HG03103 (cell line): ENCODE measurements around the gene PTPRT.

Source experiments
- ATAC-seq: cut with Tn5 transposase; IDR thresholded peaks from one replicate; pipeline ENCODE4 v1.9.1; 2021; ENCODE audit warnings: low read depth; ENCODE audit not compliant: unreplicated experiment

The PTPRT gene

GRCh38 chr20:43123180-43123579 is 66.5 kb downstream of the PTPRT start:
- no peak for ATAC-seq

- ATAC-seq = no peak
Measured at GRCh38 chr20:43119720-43120119, 70.0 kb downstream of the PTPRT start.

- ATAC-seq = no peak
Measured at GRCh38 chr20:43102394-43102793, 87.3 kb downstream of the PTPRT start.

- no peak for ATAC-seq
Measured at GRCh38 chr20:43096931-43097260, 92.8 kb downstream of the PTPRT start.

- no peak for ATAC-seq
Measured at GRCh38 chr20:43096126-43096930, 93.4 kb downstream of the PTPRT start.

- no peak for ATAC-seq
Measured at GRCh38 chr20:43095034-43095433, 94.7 kb downstream of the PTPRT start.

DNA sequence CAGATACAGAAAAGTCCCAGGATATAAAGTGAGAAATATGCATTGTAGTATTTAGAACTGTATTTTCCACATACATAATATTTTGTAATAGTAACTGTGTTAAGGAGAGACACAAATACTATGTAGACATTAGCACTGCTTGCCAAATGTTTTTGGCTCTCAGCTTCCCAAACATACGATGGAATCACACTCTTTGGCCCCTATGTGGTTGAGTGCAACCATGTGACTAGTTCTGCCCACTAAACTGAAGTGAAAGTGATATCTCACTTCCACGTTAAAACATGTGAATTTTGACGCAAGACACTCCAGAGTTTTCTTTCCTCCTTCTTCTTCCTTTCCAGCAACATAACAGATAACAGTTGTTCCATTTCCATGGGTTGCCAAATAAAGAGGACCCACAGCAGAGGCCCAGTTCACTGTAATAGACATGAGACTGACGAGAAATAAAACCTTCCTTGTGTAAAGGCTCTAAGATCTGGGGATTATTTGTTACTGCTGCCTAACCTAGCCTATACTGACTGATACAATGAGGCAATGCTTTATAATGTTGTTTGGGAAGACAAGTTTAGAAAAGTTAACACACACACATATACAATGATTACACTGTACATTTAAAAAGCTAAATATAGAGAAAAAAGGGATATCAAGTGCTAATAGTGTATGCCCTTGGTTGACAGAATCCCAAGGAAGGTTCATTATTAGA is 97.2 kb downstream of the PTPRT start:
- no peak for ATAC-seq

DNA sequence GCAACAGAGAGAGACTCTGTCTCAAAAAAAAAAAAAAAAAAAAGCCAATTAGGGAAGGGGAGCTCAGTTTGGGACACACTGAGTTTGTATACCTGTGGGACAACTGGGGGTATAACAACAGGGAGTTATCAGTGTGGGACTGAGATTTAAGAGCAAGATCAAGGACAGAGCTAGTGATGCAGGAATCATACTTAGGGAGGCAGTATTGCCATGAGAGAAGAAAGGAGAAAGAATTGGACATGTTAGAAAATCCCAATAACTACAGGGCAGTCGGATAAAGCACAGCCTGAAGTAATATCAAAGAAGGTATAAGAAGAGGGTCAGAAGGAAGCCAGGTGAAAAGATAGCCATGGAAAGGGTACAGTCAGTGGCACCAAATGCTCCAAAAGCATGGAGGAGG is 121.2 kb downstream of the PTPRT start:
- no peak for ATAC-seq

GRCh38 chr20:43066125-43066524 is 123.6 kb downstream of the PTPRT start:
- no peak for ATAC-seq

- ATAC-seq = no peak
Measured at GRCh38 chr20:43065299-43065698, 124.4 kb downstream of the PTPRT start.

DNA sequence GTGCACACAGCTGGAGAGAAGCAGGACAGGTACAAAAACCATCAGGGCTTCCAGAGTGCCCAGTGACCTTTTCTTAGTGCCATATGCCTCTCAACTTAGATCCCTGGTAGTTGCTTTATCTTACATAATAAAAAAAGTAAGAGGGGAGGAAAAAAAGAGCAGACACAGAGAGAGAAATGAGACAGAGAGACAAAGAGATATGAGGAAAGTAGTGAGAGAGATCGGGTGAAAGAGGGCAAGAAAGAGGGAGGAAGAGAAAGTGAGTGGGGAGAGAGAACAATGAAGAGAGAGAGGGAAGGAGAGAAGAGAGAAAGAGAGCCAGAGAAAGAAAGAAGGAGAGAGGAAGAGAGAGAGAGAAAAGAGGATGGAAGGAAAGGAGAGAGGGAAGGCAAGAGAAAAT is 131.6 kb downstream of the PTPRT start:
- ATAC-seq = no peak

DNA sequence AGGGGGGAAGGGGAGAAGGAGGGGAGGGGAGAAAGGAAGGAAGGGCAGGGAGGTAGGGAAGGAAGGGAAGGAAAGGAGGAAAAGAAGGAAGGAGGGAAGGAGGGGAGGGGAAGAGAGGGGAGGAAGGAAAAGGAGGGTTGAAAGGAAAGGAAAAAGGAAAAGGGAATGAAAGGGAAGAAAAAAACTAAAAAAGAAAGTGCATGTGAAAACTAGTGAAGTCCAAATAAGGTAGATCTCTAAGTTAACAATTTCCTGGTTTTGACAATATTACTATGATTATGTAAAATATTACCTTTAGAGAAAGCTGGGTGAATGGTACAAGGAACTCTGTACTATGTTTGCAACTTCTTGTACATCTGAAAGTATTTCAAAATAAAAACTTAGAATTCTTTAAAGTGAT is 132.4 kb downstream of the PTPRT start:
- no peak for ATAC-seq

GRCh38 chr20:43055181-43055884 is 134.4 kb downstream of the PTPRT start:
- ATAC-seq = no peak

- ATAC-seq = no peak
Measured at GRCh38 chr20:43052532-43052931, 137.2 kb downstream of the PTPRT start.

- no peak for ATAC-seq
Measured at GRCh38 chr20:43046966-43047365, 142.7 kb downstream of the PTPRT start.

DNA sequence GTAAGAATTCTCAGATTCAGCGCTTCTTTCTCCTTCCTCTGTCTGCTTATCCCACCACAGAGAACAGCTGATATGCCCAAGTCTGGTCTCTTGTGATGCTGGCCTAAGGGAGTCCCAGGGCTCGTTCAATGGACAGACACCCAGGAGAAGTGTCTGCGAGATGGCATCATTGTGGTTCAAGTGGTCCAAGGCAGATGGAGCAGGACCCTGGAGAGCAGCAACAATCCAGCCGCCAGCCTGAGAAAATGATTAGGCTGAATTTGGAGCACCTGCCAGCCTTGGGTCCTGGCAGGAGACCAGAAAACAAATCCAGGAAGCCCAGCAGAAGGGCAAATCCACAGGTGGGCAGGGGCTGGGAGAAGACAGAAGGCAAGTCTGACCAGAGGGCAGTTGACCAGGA is 145.8 kb downstream of the PTPRT start:
- ATAC-seq = no peak

DNA sequence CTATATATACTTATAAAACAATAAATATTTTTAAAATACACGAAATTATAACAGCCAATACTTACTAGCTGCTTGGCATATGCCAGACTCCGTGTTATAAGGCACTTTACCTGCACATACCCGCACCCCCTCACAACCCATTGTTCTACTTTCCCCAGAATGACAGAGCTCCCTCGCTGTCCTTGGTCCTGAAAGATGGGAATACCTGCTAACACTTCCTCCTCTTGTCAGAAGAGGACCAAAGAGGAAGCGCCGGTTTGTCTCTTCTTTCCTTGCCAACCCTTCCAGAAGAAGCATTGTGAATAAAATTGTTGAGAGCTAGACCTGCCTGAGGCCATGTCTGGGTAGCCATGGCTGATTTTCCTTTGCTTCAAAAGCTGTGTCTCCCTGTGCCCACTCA is 149.3 kb downstream of the PTPRT start:
- ATAC-seq = no peak

- no peak for ATAC-seq
Measured at GRCh38 chr20:43037605-43038309, 151.9 kb downstream of the PTPRT start.

DNA sequence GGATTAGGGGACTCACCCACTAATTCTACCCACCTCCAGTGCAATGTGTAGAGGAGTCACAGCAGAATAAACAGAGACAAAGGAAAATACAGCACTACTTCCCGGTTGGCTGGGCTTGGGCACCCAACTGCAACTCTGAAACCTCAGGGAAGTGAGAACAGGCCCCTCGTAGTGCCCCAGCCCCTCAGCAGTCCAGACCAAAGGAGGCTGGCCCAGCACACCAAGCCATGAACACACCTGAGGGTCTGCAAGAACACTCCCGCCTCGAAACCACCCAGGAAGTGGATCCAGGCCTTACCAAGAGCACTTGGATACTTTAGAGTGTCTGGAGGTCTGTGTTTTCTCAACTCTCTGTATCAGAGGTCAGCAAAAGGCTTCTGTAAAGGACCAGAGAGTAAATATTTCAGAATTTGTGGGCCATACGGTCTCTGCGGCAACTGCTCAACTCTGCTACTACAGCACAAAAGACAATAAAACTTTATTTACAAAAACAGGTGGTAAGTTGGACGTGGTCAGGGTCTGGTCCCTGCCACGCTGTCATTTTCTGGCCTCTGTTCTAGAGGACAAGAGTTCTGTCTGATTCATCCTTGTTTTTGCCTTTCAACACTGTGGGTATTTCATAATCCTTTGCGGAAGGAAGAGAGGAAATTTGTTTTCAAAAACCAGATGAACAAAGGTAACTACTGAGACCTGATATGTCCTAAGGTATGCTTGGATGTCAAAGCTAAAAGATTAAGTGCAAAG is 154.6 kb downstream of the PTPRT start:
- ATAC-seq = no peak

- no peak for ATAC-seq
Measured at GRCh38 chr20:43032459-43032858, 157.2 kb downstream of the PTPRT start.
